Astrocyte (in vitro differentiated cells and primary cell): Measurements from ENCODE around the gene DDX6. TPM values are rescaled to one million over a fixed set of nuclear protein-coding genes. Genes with fewer than 3 reads are reported as not detected.

Source experiments
- DNase-seq: peaks from one replicate; pipeline ENCODE4 v3.0.0-alpha.2; 2010; ENCODE audit warnings: low read depth
- FAIRE-seq: peaks from 2 replicates; lab custom pipeline; 2011; peaks lifted over from hg19 to GRCh38; lab: Jason Lieb, UNC
- H2AFZ ChIP-seq: 2 replicates; pipeline ENCODE4 v1.6.0; 2012; ENCODE audit warnings: low read depth, low read length, inconsistent platforms
- H3K27ac ChIP-seq: 2 replicates; pipeline ENCODE4 v1.5.1; 2011; ENCODE audit warnings: low read depth, low read length, inconsistent platforms
- H3K27me3 ChIP-seq: 2 replicates; pipeline ENCODE4 v1.6.0; 2011; ENCODE audit warnings: low read length, inconsistent platforms; ENCODE audit not compliant: insufficient read depth
- H3K36me3 ChIP-seq: 2 replicates; pipeline ENCODE4 v1.5.1; 2011; ENCODE audit warnings: low read length, inconsistent platforms; ENCODE audit not compliant: insufficient read depth
- H3K4me1 ChIP-seq: 2 replicates; pipeline ENCODE4 v1.5.1; 2011; ENCODE audit warnings: low read length, inconsistent platforms; ENCODE audit not compliant: insufficient read depth
- H3K4me2 ChIP-seq: 2 replicates; pipeline ENCODE4 v1.6.0; 2012; ENCODE audit warnings: low read length, inconsistent platforms
- H3K4me3 ChIP-seq: 2 replicates; pipeline ENCODE4 v1.5.1; 2011; ENCODE audit warnings: low read depth, mild to moderate bottlenecking, low read length, inconsistent platforms; ENCODE audit not compliant: insufficient read depth
- H3K79me2 ChIP-seq: 2 replicates; pipeline ENCODE4 v1.6.0; 2012; ENCODE audit warnings: mild to moderate bottlenecking, low read length, inconsistent platforms; ENCODE audit not compliant: insufficient read depth
- H3K9ac ChIP-seq: 2 replicates; pipeline ENCODE4 v1.6.0; 2012; ENCODE audit warnings: mild to moderate bottlenecking, low read length, inconsistent platforms
- H3K9me3 ChIP-seq: 2 replicates; pipeline ENCODE4 v1.5.1; 2012; ENCODE audit warnings: low read depth, mild to moderate bottlenecking, low read length, inconsistent platforms; ENCODE audit not compliant: insufficient read depth
- H4K20me1 ChIP-seq: 2 replicates; pipeline ENCODE4 v1.6.0; 2012; ENCODE audit warnings: low read length, inconsistent platforms; ENCODE audit not compliant: insufficient read depth
- H3K27ac Mint-ChIP-seq: one replicate; pipeline ENCODE4 v1.8.0; 2021; ENCODE audit warnings: mild to moderate bottlenecking, mixed read lengths; ENCODE audit not compliant: unreplicated experiment
- H3K27me3 Mint-ChIP-seq: one replicate; pipeline ENCODE4 v1.8.0; 2021; ENCODE audit warnings: low read depth, mixed read lengths; ENCODE audit not compliant: unreplicated experiment
- H3K36me3 Mint-ChIP-seq: one replicate; pipeline ENCODE4 v1.8.0; 2021; ENCODE audit warnings: low read depth, mixed read lengths; ENCODE audit not compliant: unreplicated experiment
- H3K4me1 Mint-ChIP-seq: one replicate; pipeline ENCODE4 v1.8.0; 2021; ENCODE audit warnings: low read depth, mixed read lengths; ENCODE audit not compliant: unreplicated experiment
- H3K4me3 Mint-ChIP-seq: one replicate; pipeline ENCODE4 v1.8.0; 2021; ENCODE audit warnings: mild to moderate bottlenecking, moderate library complexity, mixed read lengths; ENCODE audit not compliant: unreplicated experiment
- H3K9me3 Mint-ChIP-seq: one replicate; pipeline ENCODE4 v1.8.0; 2021; ENCODE audit warnings: mild to moderate bottlenecking, mixed read lengths; ENCODE audit not compliant: unreplicated experiment
- EZH2 ChIP-seq: IDR thresholded peaks from 2 replicates; pipeline ENCODE4 v1.6.1; 2012; ENCODE audit warnings: mild to moderate bottlenecking, low read length, inconsistent platforms; ENCODE audit not compliant: insufficient read depth
- total RNA-seq: library from RNA; stranded (reverse); gene quantifications from 2 replicates; pipeline ENCODE4 v1.2.1, GENCODE V29; 2021
- TF ChIP-seq, protein P1 (sequence below): IDR thresholded peaks from 2 replicates; pipeline ENCODE4 v1.5.1; 2011; ENCODE audit warnings: low read depth, mild to moderate bottlenecking, inconsistent platforms, low read length, moderate library complexity; ENCODE audit not compliant: insufficient read depth

The DDX6 gene
- total RNA-seq, 1 donor from 2014 or later, result 196 TPM

DNA sequence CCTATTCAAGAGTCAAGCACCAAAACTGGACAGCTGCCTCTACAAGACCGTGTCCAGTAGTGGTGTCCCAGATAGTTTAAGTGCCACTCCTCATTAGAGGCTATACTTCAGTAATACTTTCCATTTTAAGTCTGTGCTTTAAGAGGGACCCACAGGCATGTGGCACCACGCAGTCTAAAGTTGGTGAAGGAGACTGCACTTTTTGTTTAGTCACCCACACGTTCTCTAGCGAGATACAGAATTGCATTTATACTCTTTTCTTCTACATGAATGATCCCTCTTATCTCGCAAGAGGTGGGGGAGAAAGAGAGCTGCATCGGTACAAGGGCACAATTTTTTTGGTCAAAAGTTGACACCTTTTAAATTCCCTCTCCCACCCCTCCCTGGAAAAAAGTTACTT, 41.5 kb downstream of the DDX6 start:
- DNase-seq, result no peak
- Mint-ChIP-seq H3K9me3 (no peaks in the 10 kb centered on the region), H3K36me3 (peaks cover 8% of the 10 kb centered on the region), H3K4me3 (no peak overlapping the region), H3K27ac (no peak overlapping the region), H3K4me1 (peaks cover 4% of the 10 kb centered on the region), H3K27me3 (peaks cover 1% of the 10 kb centered on the region)
- Histone ChIP-seq H3K9ac (no peak overlapping the region), H3K4me3 (no peak overlapping the region), H3K4me2 (no peak overlapping the region), H3K27me3 (no peaks in the 10 kb centered on the region), H3K36me3 (peaks cover 53% of the 10 kb centered on the region), H4K20me1 (peaks cover 35% of the 10 kb centered on the region), H3K4me1 (no peaks in the 10 kb centered on the region), H3K27ac (no peak overlapping the region), H3K9me3 (no peaks in the 10 kb centered on the region), H2AFZ (no peak overlapping the region), H3K79me2 (no peaks in the 10 kb centered on the region)
- no peak for TF ChIP-seq EZH2
- TF ChIP-seq, protein P1, sequence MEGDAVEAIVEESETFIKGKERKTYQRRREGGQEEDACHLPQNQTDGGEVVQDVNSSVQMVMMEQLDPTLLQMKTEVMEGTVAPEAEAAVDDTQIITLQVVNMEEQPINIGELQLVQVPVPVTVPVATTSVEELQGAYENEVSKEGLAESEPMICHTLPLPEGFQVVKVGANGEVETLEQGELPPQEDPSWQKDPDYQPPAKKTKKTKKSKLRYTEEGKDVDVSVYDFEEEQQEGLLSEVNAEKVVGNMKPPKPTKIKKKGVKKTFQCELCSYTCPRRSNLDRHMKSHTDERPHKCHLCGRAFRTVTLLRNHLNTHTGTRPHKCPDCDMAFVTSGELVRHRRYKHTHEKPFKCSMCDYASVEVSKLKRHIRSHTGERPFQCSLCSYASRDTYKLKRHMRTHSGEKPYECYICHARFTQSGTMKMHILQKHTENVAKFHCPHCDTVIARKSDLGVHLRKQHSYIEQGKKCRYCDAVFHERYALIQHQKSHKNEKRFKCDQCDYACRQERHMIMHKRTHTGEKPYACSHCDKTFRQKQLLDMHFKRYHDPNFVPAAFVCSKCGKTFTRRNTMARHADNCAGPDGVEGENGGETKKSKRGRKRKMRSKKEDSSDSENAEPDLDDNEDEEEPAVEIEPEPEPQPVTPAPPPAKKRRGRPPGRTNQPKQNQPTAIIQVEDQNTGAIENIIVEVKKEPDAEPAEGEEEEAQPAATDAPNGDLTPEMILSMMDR, result no peak
- no peak for FAIRE-seq

DNA sequence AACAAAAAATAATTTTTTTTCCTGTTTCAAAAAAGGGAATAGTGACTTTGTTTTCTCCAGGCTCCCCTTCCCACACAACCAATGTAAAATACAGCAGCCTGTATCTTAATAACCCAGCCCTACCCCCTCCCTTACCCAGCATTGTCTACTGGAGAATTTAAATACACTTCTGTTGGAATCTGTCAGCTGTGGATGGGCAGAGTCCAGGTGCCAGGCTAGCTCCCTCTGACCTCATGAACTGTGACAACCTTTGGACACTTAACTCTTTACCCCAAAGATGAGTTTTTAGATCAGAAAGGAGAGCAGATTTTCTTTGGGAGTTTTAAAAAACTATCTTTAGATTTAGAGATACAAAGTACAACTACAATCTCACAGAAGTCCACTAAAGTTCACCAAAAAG, 42.9 kb downstream of the DDX6 start:
- Mint-ChIP-seq H3K4me3 (no peak overlapping the region), H3K4me1 (peaks cover 4% of the 10 kb centered on the region), H3K36me3 (peaks cover 8% of the 10 kb centered on the region), H3K27me3 (peaks cover 3% of the 10 kb centered on the region), H3K9me3 (no peaks in the 10 kb centered on the region), H3K27ac (no peak overlapping the region)
- Histone ChIP-seq H4K20me1 (peaks cover 35% of the 10 kb centered on the region), H3K9me3 (no peaks in the 10 kb centered on the region), H3K79me2 (no peaks in the 10 kb centered on the region), H3K36me3 (peaks cover 42% of the 10 kb centered on the region), H3K4me2 (no peak overlapping the region), H3K27me3 (no peaks in the 10 kb centered on the region), H3K4me3 (no peak overlapping the region), H3K9ac (no peak overlapping the region), H2AFZ (no peak overlapping the region), H3K27ac (no peak overlapping the region), H3K4me1 (no peaks in the 10 kb centered on the region)
- FAIRE-seq (no peak), DNase-seq (no peak)
- TF ChIP-seq, protein P1, result no peak
- no peak for TF ChIP-seq EZH2

DNA sequence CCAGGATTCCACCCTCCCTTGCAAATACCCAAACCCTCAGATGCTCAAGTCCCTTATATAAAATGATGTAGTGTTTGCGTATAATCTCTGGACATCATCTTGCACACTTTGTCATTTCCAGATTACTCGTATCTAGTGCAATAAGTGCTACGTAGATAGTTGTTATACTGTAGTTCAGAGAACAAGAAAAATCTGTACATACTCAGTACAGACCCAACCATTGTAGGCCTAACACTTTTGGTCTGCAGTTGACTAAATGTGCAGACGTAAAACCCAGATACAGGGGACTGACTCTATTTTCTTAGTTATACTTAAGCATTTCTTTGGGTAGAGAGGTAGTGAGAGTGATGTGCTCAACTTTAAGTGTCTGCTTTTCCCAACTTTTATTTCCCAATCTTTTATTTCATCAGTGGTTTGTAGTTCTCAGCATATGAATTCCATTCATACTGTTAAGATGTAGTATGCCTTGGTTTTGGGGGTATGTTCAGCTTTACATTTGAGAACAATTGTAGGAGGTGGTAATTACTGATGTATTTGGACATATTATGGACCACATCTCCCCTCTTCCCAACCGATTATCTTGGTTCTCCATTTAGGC, 43.9 kb downstream of the DDX6 start:
- peaks cover 34% of the 10 kb centered on the region for H4K20me1 ChIP-seq
- H3K4me2 ChIP-seq, result no peak overlapping the region
- Mint-ChIP-seq H3K36me3 (peaks cover 8% of the 10 kb centered on the region), H3K27ac (no peak overlapping the region), H3K9me3 (no peaks in the 10 kb centered on the region), H3K27me3 (peaks cover 3% of the 10 kb centered on the region), H3K4me1 (peaks cover 4% of the 10 kb centered on the region), H3K4me3 (no peak overlapping the region)
- H3K4me1 ChIP-seq, result no peaks in the 10 kb centered on the region
- H3K9ac ChIP-seq, result no peak overlapping the region
- TF ChIP-seq, protein P1, result no peak
- TF ChIP-seq EZH2, result no peak
- DNase-seq (no peak), FAIRE-seq (no peak)
- no peak overlapping the region for H2AFZ ChIP-seq
- H3K36me3 ChIP-seq, result peaks cover 32% of the 10 kb centered on the region
- H3K27ac ChIP-seq, result no peak overlapping the region
- no peaks in the 10 kb centered on the region for H3K79me2 ChIP-seq
- H3K9me3 ChIP-seq, result no peaks in the 10 kb centered on the region
- no peak overlapping the region for H3K4me3 ChIP-seq
- H3K27me3 ChIP-seq, result no peaks in the 10 kb centered on the region
